Endothelial cell of umbilical vein (primary cell): Measurements from ENCODE around the gene PAK4. TPM values are rescaled to one million over a fixed set of nuclear protein-coding genes. Genes with fewer than 3 reads are reported as not detected.

Experiments used
- BruUV-seq: library from RNA; stranded (reverse); fragments of 400-500 nt; replicated peaks from 2 replicates; lab custom pipeline; 2021; lab: Mats Ljungman, UMichigan
- CTCF ChIA-PET: fragments of 300-600, 350-600 bp; sonication (Branson Sonifier 250); formaldehyde crosslinking; loops from one replicate; lab custom pipeline; 2021; ENCODE audit warnings: antibody characterized with exemption, inconsistent platforms; lab: Charles Lee
- POLR2A ChIA-PET: fragments of 300-600, 350-600 bp; sonication (Branson Sonifier 250); formaldehyde crosslinking; loops from one replicate; lab custom pipeline; 2021; ENCODE audit warnings: antibody characterized with exemption, inconsistent platforms; lab: Charles Lee
- DNase-seq: peaks from one replicate; pipeline ENCODE4 v3.0.0-alpha.2; 2011; ENCODE audit warnings: low read depth, low spot score
- FAIRE-seq: peaks from 2 replicates; lab custom pipeline; 2011; peaks lifted over from hg19 to GRCh38; lab: Jason Lieb, UNC
- H2AFZ ChIP-seq: 2 replicates; pipeline ENCODE4 v1.6.0; 2012; ENCODE audit warnings: low read depth, low read length, control low read depth, inconsistent platforms
- H3K27ac ChIP-seq: 2 replicates; pipeline ENCODE4 v1.5.1; 2011; ENCODE audit warnings: low read depth, mild to moderate bottlenecking, control low read depth, low read length, moderate library complexity; ENCODE audit not compliant: insufficient read depth
- H3K27me3 ChIP-seq, 2 experiments: 2 replicates each; pipeline versions ENCODE4 v1.6.0 to v1.6.1; 2011; ENCODE audit warnings: low read length in 2 of 2, mixed read lengths in 1 of 2; ENCODE audit not compliant: control insufficient read depth in 2 of 2, insufficient read depth in 2 of 2
- H3K36me3 ChIP-seq, 2 experiments: 2 replicates in 1 of 2; 3 replicates in 1 of 2; pipeline ENCODE4 v1.5.1; 2011; ENCODE audit warnings: low read length in 2 of 2, mild to moderate bottlenecking in 1 of 2, moderate library complexity in 1 of 2; ENCODE audit not compliant: control insufficient read depth in 2 of 2, insufficient read depth in 2 of 2; ENCODE audit errors: extremely low read depth in 1 of 2
- H3K4me1 ChIP-seq: 3 replicates; pipeline ENCODE4 v1.5.1; 2011; ENCODE audit warnings: mild to moderate bottlenecking, low read length; ENCODE audit not compliant: control insufficient read depth, insufficient read depth; ENCODE audit errors: extremely low read depth
- H3K4me2 ChIP-seq: 2 replicates; pipeline ENCODE4 v1.6.1; 2011; ENCODE audit warnings: low read length, control low read depth, mixed read lengths; ENCODE audit not compliant: insufficient read depth
- H3K4me3 ChIP-seq, 3 experiments: fragments of 200-600 bp in 1 of 3; sonication (generic), shearing (Covaris generic) in 1 of 3; replicated peaks in 1 of 3; 2 replicates each; pipeline ENCODE4 v1.5.1; 2011 to 2016; ENCODE audit warnings: control low read depth in 3 of 3, low read length in 3 of 3, mild to moderate bottlenecking in 2 of 3, inconsistent platforms in 1 of 3, low read depth in 1 of 3, moderate library complexity in 1 of 3; ENCODE audit not compliant: insufficient read depth in 1 of 3
- H3K79me2 ChIP-seq: 2 replicates; pipeline ENCODE4 v1.6.0; 2012; ENCODE audit warnings: low read length, inconsistent platforms; ENCODE audit not compliant: control insufficient read depth, insufficient read depth
- H3K9ac ChIP-seq: replicated peaks from 2 replicates; pipeline ENCODE3; 2011; ENCODE audit warnings: low read length, control low read depth; ENCODE audit not compliant: insufficient read depth; ENCODE audit errors: extremely low read depth
- H3K9me1 ChIP-seq: replicated peaks from 3 replicates; pipeline ENCODE4 v1.6.0; 2011; ENCODE audit warnings: mild to moderate bottlenecking, low read length; ENCODE audit not compliant: control insufficient read depth, insufficient read depth; ENCODE audit errors: extremely low read depth
- H3K9me3 ChIP-seq: replicated peaks from 2 replicates; pipeline ENCODE4 v1.5.1; 2012; ENCODE audit warnings: low read length, inconsistent platforms; ENCODE audit not compliant: control insufficient read depth, insufficient read depth
- H4K20me1 ChIP-seq: replicated peaks from 2 replicates; pipeline ENCODE3; 2011; ENCODE audit warnings: mild to moderate bottlenecking, low read length; ENCODE audit not compliant: control insufficient read depth, insufficient read depth; ENCODE audit errors: extremely low read depth
- EZH2 ChIP-seq: IDR thresholded peaks from 2 replicates; pipeline ENCODE4 v1.6.1; 2012; ENCODE audit warnings: borderline replicate concordance, low read depth, mild to moderate bottlenecking, moderate library complexity, low read length, inconsistent platforms; ENCODE audit not compliant: severe bottlenecking
- FOS ChIP-seq: IDR thresholded peaks from 2 replicates; pipeline ENCODE4 v1.6.1; 2011; ENCODE audit warnings: mild to moderate bottlenecking, low read length, moderate library complexity, borderline replicate concordance; ENCODE audit not compliant: insufficient read depth
- GATA2 ChIP-seq: IDR thresholded peaks from 2 replicates; pipeline ENCODE4 v1.7.0; 2011; ENCODE audit warnings: low read depth, mild to moderate bottlenecking, moderate library complexity, mixed read lengths, low read length; ENCODE audit not compliant: insufficient read length, insufficient read depth
- JUN ChIP-seq: IDR thresholded peaks from 2 replicates; pipeline ENCODE4 v1.6.1; 2011; ENCODE audit warnings: borderline replicate concordance, low read depth; ENCODE audit not compliant: insufficient read length, insufficient read depth
- MYC ChIP-seq: IDR thresholded peaks from one replicate; pipeline ENCODE4 v1.6.1; 2011; ENCODE audit warnings: mild to moderate bottlenecking, low read depth, low read length
- POLR2A ChIP-seq: IDR thresholded peaks from 2 replicates; pipeline ENCODE4 v1.6.1; 2012; ENCODE audit warnings: low read depth, mild to moderate bottlenecking, control low read depth, low read length
- POLR2AphosphoS5 ChIP-seq: IDR thresholded peaks from 2 replicates; pipeline ENCODE4 v1.6.1; 2012; ENCODE audit warnings: low read depth, mild to moderate bottlenecking, control low read depth, low read length, moderate library complexity; ENCODE audit not compliant: insufficient read depth
- dilution Hi-C: fragments of 300-500 bp; cut with MboI; formaldehyde crosslinking; loops from one replicate; pipeline ENCODE4 v1.15.0; 2019; ENCODE audit warnings: low sequenced_read_pairs; ENCODE audit not compliant: extremely low pct_ligation_motif_present
- intact Hi-C: fragments of 100-400 bp; cut with micrococcal nuclease; formaldehyde crosslinking; loops from one replicate; pipeline ENCODE4 v1.10.0; 2022
- polyA plus RNA-seq, 4 experiments: library from polyadenylated mRNA; depleted of rRNA in 3 of 4; stranded (reverse) in 3 of 4; unstranded in 1 of 4; fragments of >200 nt; gene quantifications; 2 replicates each; pipeline versions ENCODE4 v1.2.1 to v1.2.3, GENCODE V29; 2011 to 2012; ENCODE audit warnings: missing spikeins in 1 of 4
- total RNA-seq: library from RNA; stranded (reverse); gene quantifications from 2 replicates; pipeline ENCODE4 v1.2.3, GENCODE V29; 2021
- TF ChIP-seq, protein P1 (sequence below): IDR thresholded peaks from 2 replicates; pipeline ENCODE4 v1.6.1; 2011; ENCODE audit not compliant: insufficient read depth, insufficient read length
- TF ChIP-seq, protein P2 (sequence below), 2 donors: IDR thresholded peaks; 1 replicate in 1 of 2; 2 replicates in 1 of 2; pipeline ENCODE4 v1.5.1; 2011; ENCODE audit warnings: low read length in 2 of 2, mild to moderate bottlenecking in 2 of 2, moderate library complexity in 2 of 2, control low read depth in 1 of 2, inconsistent platforms in 1 of 2, low read depth in 1 of 2; ENCODE audit not compliant: insufficient read depth in 1 of 2; ENCODE audit errors: extremely low read depth in 1 of 2

The PAK4 gene
- total and polyA plus RNA-seq, 2 donors (not counting 3 experiments of a cell fraction or from before 2014, with no cell fraction given), result 39.8 to 55.4 TPM

DNA sequence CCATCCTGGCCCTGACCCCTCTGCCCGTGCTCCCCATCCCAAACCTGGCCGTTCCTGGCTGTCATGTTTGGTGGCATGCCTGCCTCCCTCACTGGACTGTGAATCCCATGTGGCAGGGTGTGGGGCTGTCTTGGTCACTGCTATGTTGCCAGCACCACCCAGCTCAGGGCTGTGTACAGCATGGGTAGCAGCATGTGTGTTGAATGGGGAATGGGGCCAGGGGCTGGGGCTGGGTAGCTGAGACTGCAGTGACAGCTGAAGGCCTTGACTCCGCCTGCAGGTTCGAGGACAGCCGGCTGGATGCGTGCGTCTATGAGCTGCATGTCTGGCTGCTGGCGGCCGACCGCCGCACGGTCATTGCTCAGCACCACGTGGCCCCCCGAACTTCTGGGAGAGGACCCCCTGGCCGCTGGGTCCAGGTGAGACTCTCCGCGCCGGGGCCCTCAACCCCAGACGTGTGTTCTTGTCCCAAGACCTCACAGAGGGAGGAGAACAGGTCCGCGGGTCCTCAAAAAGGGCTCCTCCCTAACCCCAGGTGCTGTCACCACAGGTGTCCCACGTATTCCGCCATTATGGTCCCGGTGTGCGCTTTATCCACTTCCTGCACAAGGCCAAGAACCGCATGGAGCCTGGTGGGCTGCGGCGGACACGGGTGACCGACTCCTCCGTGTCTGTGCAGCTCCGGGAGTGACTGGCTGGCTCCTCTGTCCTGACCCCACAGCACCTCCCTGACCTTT lies 74.6 kb downstream of the PAK4 start:
- TF ChIP-seq POLR2AphosphoS5 (no peak), FOS (no peak), JUN (no peak), MYC (no peak), GATA2 (no peak), EZH2 (no peak), POLR2A (no peak)
- TF ChIP-seq, protein P1, sequence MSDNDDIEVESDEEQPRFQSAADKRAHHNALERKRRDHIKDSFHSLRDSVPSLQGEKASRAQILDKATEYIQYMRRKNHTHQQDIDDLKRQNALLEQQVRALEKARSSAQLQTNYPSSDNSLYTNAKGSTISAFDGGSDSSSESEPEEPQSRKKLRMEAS, result no peak
- TF ChIP-seq, protein P2, sequence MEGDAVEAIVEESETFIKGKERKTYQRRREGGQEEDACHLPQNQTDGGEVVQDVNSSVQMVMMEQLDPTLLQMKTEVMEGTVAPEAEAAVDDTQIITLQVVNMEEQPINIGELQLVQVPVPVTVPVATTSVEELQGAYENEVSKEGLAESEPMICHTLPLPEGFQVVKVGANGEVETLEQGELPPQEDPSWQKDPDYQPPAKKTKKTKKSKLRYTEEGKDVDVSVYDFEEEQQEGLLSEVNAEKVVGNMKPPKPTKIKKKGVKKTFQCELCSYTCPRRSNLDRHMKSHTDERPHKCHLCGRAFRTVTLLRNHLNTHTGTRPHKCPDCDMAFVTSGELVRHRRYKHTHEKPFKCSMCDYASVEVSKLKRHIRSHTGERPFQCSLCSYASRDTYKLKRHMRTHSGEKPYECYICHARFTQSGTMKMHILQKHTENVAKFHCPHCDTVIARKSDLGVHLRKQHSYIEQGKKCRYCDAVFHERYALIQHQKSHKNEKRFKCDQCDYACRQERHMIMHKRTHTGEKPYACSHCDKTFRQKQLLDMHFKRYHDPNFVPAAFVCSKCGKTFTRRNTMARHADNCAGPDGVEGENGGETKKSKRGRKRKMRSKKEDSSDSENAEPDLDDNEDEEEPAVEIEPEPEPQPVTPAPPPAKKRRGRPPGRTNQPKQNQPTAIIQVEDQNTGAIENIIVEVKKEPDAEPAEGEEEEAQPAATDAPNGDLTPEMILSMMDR (IDR thresholded peaks at IDR 0.05; ENCODE audit: extremely low read depth in 1 of 2, insufficient read depth in 1 of 2, low read depth in 1 of 2, low read length in 2 of 2), result no peak
- no peaks in the 10 kb centered on the region for H3K4me1 ChIP-seq
- H3K9ac ChIP-seq, result no peak overlapping the region
- H3K9me1 ChIP-seq, result no peaks in the 10 kb centered on the region
- ChIA-PET CTCF (no interaction called here), POLR2A (no interaction called here)
- H3K36me3 ChIP-seq, result no peaks in the 10 kb centered on the region
- no peak overlapping the region for H3K27ac ChIP-seq
- H3K9me3 ChIP-seq, result no peaks in the 10 kb centered on the region
- FAIRE-seq (no peak), DNase-seq (no peak)
- H4K20me1 ChIP-seq, result no peaks in the 10 kb centered on the region
- intact Hi-C loops, result no loop called here
- dilution Hi-C loops, result no loop called here
- H3K27me3 ChIP-seq, result peaks cover 40 to 47% of the 10 kb centered on the region in 2 experiments
- no peak overlapping the region for H3K4me2 ChIP-seq
- H3K79me2 ChIP-seq, result no peaks in the 10 kb centered on the region
- BruUV-seq, result no TSS peak
- H2AFZ ChIP-seq, result no peak overlapping the region
- H3K4me3 ChIP-seq, result no peak overlapping the region
